CD4-positive, alpha-beta T cell treated with Interleukin-15 for 4 hours (primary cell): ENCODE measurements around the gene CCDC40.

Source experiments
- DNase-seq: peaks from one replicate; pipeline ENCODE4 v3.0.0-alpha.2; 2020; ENCODE audit warnings: low spot score

Gene CCDC40

GRCh38 chr17:80142929-80143328 lies 106.5 kb downstream of the CCDC40 start:
- DNase-seq = no peak

- no peak for DNase-seq
Measured at GRCh38 chr17:80145076-80146075, 108.9 kb downstream of the CCDC40 start.

- DNase-seq = peak; percentile 20
Measured at GRCh38 chr17:80146121-80147034, 109.9 kb downstream of the CCDC40 start.

GRCh38 chr17:80147035-80147822 lies 110.8 kb downstream of the CCDC40 start, which contains the start of gene EIF4A3:
Gene EIF4A3 (minus strand): TSS chr17:80147128. CDS start chr17:80146961, 167 bp downstream.
- DNase-seq = peak; percentile 97
